Stimulated activated CD4-positive, alpha-beta T cell treated with anti-CD3 and anti-CD28 coated beads, TNF-alpha, amount 100 ng/mL, for 1 hour (primary cell): ENCODE results near the gene SIGLEC10.
"Not testable (repeated sequence)": the region's sequence is repeated elsewhere in the genome, so short reads cannot be mapped to it uniquely, and the experiment has no call there.

ENCODE experiments used
- DNase-seq, 3 donors: peaks; one replicate each; pipeline ENCODE4 v3.0.0-alpha.2; 2020; ENCODE audit warnings: low read depth in 3 of 3, low spot score in 1 of 3

The SIGLEC10 gene

GRCh38 chr19:51440052-51440451 is 22.6 kb upstream of the SIGLEC10 start:
- DNase-seq = no peak

- no peak for DNase-seq
Measured at GRCh38 chr19:51439021-51439465, 21.6 kb upstream of the SIGLEC10 start.

- no peak for DNase-seq
Measured at GRCh38 chr19:51434456-51434855, 17.0 kb upstream of the SIGLEC10 start.

- no peak for DNase-seq
Measured at GRCh38 chr19:51433043-51433442, 15.6 kb upstream of the SIGLEC10 start.

GRCh38 chr19:51431124-51431523 is 13.7 kb upstream of the SIGLEC10 start:
- no peak for DNase-seq

- no peak for DNase-seq
Measured at GRCh38 chr19:51430221-51430620, 12.8 kb upstream of the SIGLEC10 start.

- DNase-seq = no peak
Measured at GRCh38 chr19:51427201-51427600, 9.8 kb upstream of the SIGLEC10 start.

- DNase-seq = peak; percentile 57 to 91 (median 66)
Measured at GRCh38 chr19:51422053-51422448, 4.6 kb upstream of the SIGLEC10 start.

- no peak for DNase-seq
Measured at GRCh38 chr19:51421229-51422052, 4.0 kb upstream of the SIGLEC10 start.

- DNase-seq = not testable (repeated sequence)
Measured at GRCh38 chr19:51420511-51420910, 3.1 kb upstream of the SIGLEC10 start.

- DNase-seq = no peak
Measured at GRCh38 chr19:51418707-51419106, 1.3 kb upstream of the SIGLEC10 start.

GRCh38 chr19:51417810-51418157 is 342 bp upstream of the SIGLEC10 start:
- DNase-seq = no peak

- not testable (repeated sequence) for DNase-seq
Measured at GRCh38 chr19:51416422-51416821, 1.0 kb downstream of the SIGLEC10 start.

- no peak for DNase-seq
Measured at GRCh38 chr19:51415187-51415586, 2.3 kb downstream of the SIGLEC10 start.

- no peak for DNase-seq
Measured at GRCh38 chr19:51410950-51411748, 6.3 kb downstream of the SIGLEC10 start.

- DNase-seq = no peak
Measured at GRCh38 chr19:51407511-51408131, 9.8 kb downstream of the SIGLEC10 start.

- no peak for DNase-seq
Measured at GRCh38 chr19:51402117-51402516, 15.3 kb downstream of the SIGLEC10 start.

GRCh38 chr19:51399936-51400335 is 17.5 kb downstream of the SIGLEC10 start:
- not testable (repeated sequence) for DNase-seq

GRCh38 chr19:51399231-51399630 is 18.2 kb downstream of the SIGLEC10 start:
- no peak for DNase-seq

- DNase-seq = no peak
Measured at GRCh38 chr19:51398096-51398704, 19.2 kb downstream of the SIGLEC10 start.

GRCh38 chr19:51397453-51397852 is 20.0 kb downstream of the SIGLEC10 start:
- DNase-seq = not testable (repeated sequence)
